Stimulated activated CD8-positive, alpha-beta memory T cell treated with anti-CD3 and anti-CD28 coated beads, Interleukin-7, amount 100 ng/mL, for 48 hours (primary cell): ENCODE results near the gene PPP1R1A.

Experiments used
- DNase-seq, 2 donors: peaks; one replicate each; pipeline ENCODE4 v3.0.0-alpha.2; 2020; ENCODE audit warnings: low read depth in 1 of 2; ENCODE audit errors: extremely low read depth in 1 of 2

PPP1R1A gene

GRCh38 chr12:54588110-54588889, at the start of gene PPP1R1A:
PPP1R1A (minus strand) TSS chr12:54588659; CDS start chr12:54588488, 171 bp downstream.
- no peak for DNase-seq

- DNase-seq = no peak
These were observed 46.3 kb upstream of the PPP1R1A start, which contains the start of gene LACRT for GRCh38 chr12:54634795-54635194. LACRT (minus strand) TSS chr12:54634895; CDS start chr12:54634841, 54 bp downstream.

GRCh38 chr12:54631988-54632728, 43.7 kb upstream of the PPP1R1A start:
- DNase-seq = no peak

- DNase-seq = no peak
These were observed 43.1 kb upstream of the PPP1R1A start for GRCh38 chr12:54631551-54631950.

- no peak for DNase-seq
These were observed 41.5 kb upstream of the PPP1R1A start for GRCh38 chr12:54629925-54630324.

GRCh38 chr12:54628186-54628846, 39.9 kb upstream of the PPP1R1A start:
- no peak for DNase-seq

- DNase-seq = no peak
These were observed 38.8 kb upstream of the PPP1R1A start for GRCh38 chr12:54627304-54627703.

GRCh38 chr12:54625598-54625997, 37.1 kb upstream of the PPP1R1A start:
- no peak for DNase-seq

- no peak for DNase-seq
These were observed 36.1 kb upstream of the PPP1R1A start for GRCh38 chr12:54624315-54625279.

GRCh38 chr12:54622463-54623183, 34.2 kb upstream of the PPP1R1A start:
- no peak for DNase-seq

GRCh38 chr12:54616933-54617680, 28.6 kb upstream of the PPP1R1A start:
- no peak for DNase-seq

GRCh38 chr12:54612225-54612750, 23.8 kb upstream of the PPP1R1A start:
- no peak for DNase-seq

GRCh38 chr12:54611715-54612149, 23.3 kb upstream of the PPP1R1A start:
- no peak for DNase-seq

- DNase-seq = no peak
These were observed 20.3 kb upstream of the PPP1R1A start for GRCh38 chr12:54608769-54609168.

GRCh38 chr12:54608156-54608555, 19.7 kb upstream of the PPP1R1A start:
- no peak for DNase-seq

- no peak for DNase-seq
These were observed 18.1 kb upstream of the PPP1R1A start for GRCh38 chr12:54606556-54606955.

GRCh38 chr12:54605138-54605970, 16.9 kb upstream of the PPP1R1A start:
- no peak for DNase-seq

- no peak for DNase-seq
These were observed 16.0 kb upstream of the PPP1R1A start for GRCh38 chr12:54604436-54604835.
